Measurements from ENCODE around the gene DOCK2.

DOCK2 gene

GRCh38 chr5:169770109-169770508, 133.0 kb downstream of the DOCK2 start:
- H3K4me1 ChIP-seq (ENCODE audit: low read length): no peaks in the 10 kb centered on the region
- no peak overlapping the region for H3K4me3 ChIP-seq (ENCODE audit: low read length)
- H3K79me2 ChIP-seq (ENCODE audit: low read length): no peaks in the 10 kb centered on the region
- no peaks in the 10 kb centered on the region for H3K36me3 ChIP-seq (replicated peaks; ENCODE audit: insufficient read depth, low read length)
- H3K9me2 ChIP-seq (replicated peaks; ENCODE audit: insufficient read depth, low read length): no peaks in the 10 kb centered on the region
- no peak for DNase-seq
- H3K27ac ChIP-seq (ENCODE audit: low read length): no peak overlapping the region
- TF ChIP-seq EZH2phosphoT487 (IDR thresholded peaks at IDR 0.05; ENCODE audit: low read length) (no peak), EZH2 (optimal IDR thresholded peaks at IDR 0.05; ENCODE audit: low read depth, low read length) (no peak)
- no peak overlapping the region for H3K4me2 ChIP-seq (ENCODE audit: low read depth, low read length)
- no peaks in the 10 kb centered on the region for H4K20me1 ChIP-seq (ENCODE audit: insufficient read depth, low read length)
- no peaks in the 10 kb centered on the region for H3K27me3 ChIP-seq (replicated peaks; ENCODE audit: insufficient read depth, low read length)
- no peak overlapping the region for H3K9ac ChIP-seq (ENCODE audit: low read length)
- H2AFZ ChIP-seq (ENCODE audit: low read length): no peak overlapping the region
- no peaks in the 10 kb centered on the region for H3F3A ChIP-seq (ENCODE audit: insufficient read depth, low read length)
- no peaks in the 10 kb centered on the region for H3K9me3 ChIP-seq (replicated peaks; ENCODE audit: insufficient read depth, low read length)

- no peaks in the 10 kb centered on the region for H3K9me2 ChIP-seq (replicated peaks; ENCODE audit: insufficient read depth, low read length)
- no peak for DNase-seq
- H2AFZ ChIP-seq (ENCODE audit: low read length): no peak overlapping the region
- no peak overlapping the region for H3K4me2 ChIP-seq (ENCODE audit: low read depth, low read length)
- H3K79me2 ChIP-seq (ENCODE audit: low read length): no peaks in the 10 kb centered on the region
- no peaks in the 10 kb centered on the region for H3K27me3 ChIP-seq (replicated peaks; ENCODE audit: insufficient read depth, low read length)
- no peaks in the 10 kb centered on the region for H3K9me3 ChIP-seq (replicated peaks; ENCODE audit: insufficient read depth, low read length)
- H3K27ac ChIP-seq (ENCODE audit: low read length): no peak overlapping the region
- H3F3A ChIP-seq (ENCODE audit: insufficient read depth, low read length): no peaks in the 10 kb centered on the region
- H4K20me1 ChIP-seq (ENCODE audit: insufficient read depth, low read length): no peaks in the 10 kb centered on the region
- no peaks in the 10 kb centered on the region for H3K36me3 ChIP-seq (replicated peaks; ENCODE audit: insufficient read depth, low read length)
- no peaks in the 10 kb centered on the region for H3K4me1 ChIP-seq (ENCODE audit: low read length)
- no peak for TF ChIP-seq EZH2phosphoT487 (IDR thresholded peaks at IDR 0.05; ENCODE audit: low read length)
- no peak for TF ChIP-seq EZH2 (optimal IDR thresholded peaks at IDR 0.05; ENCODE audit: low read depth, low read length)
- TF ChIP-seq CTCF (IDR thresholded peaks at IDR 0.05; ENCODE audit: low read length): no peak
- H3K4me3 ChIP-seq (ENCODE audit: low read length): no peak overlapping the region
- H3K9ac ChIP-seq (ENCODE audit: low read length): no peak overlapping the region
Observed at GRCh38 chr5:169772256-169772655, 135.2 kb downstream of the DOCK2 start.

- Histone ChIP-seq H3K27ac (ENCODE audit: low read length) (no peak overlapping the region), H2AFZ (ENCODE audit: low read length) (no peak overlapping the region), H3K4me3 (ENCODE audit: low read length) (no peak overlapping the region), H3K9ac (ENCODE audit: low read length) (no peak overlapping the region), H3K79me2 (ENCODE audit: low read length) (no peaks in the 10 kb centered on the region), H3K36me3 (replicated peaks; ENCODE audit: insufficient read depth, low read length) (no peaks in the 10 kb centered on the region), H3K4me1 (ENCODE audit: low read length) (no peaks in the 10 kb centered on the region), H4K20me1 (ENCODE audit: insufficient read depth, low read length) (no peaks in the 10 kb centered on the region), H3K27me3 (replicated peaks; ENCODE audit: insufficient read depth, low read length) (no peaks in the 10 kb centered on the region), H3F3A (ENCODE audit: insufficient read depth, low read length) (no peaks in the 10 kb centered on the region), H3K4me2 (ENCODE audit: low read depth, low read length) (no peak overlapping the region), H3K9me3 (replicated peaks; ENCODE audit: insufficient read depth, low read length) (no peaks in the 10 kb centered on the region), H3K9me2 (replicated peaks; ENCODE audit: insufficient read depth, low read length) (no peaks in the 10 kb centered on the region)
- TF ChIP-seq EZH2phosphoT487 (IDR thresholded peaks at IDR 0.05; ENCODE audit: low read length) (no peak), EZH2 (optimal IDR thresholded peaks at IDR 0.05; ENCODE audit: low read depth, low read length) (no peak), CTCF (IDR thresholded peaks at IDR 0.05; ENCODE audit: low read length) (no peak)
- DNase-seq: no peak
Observed at GRCh38 chr5:169772688-169773087, 135.6 kb downstream of the DOCK2 start.

- Histone ChIP-seq H4K20me1 (ENCODE audit: insufficient read depth, low read length) (no peaks in the 10 kb centered on the region), H3K9me3 (replicated peaks; ENCODE audit: insufficient read depth, low read length) (no peaks in the 10 kb centered on the region), H3K4me1 (ENCODE audit: low read length) (no peaks in the 10 kb centered on the region), H3K27ac (ENCODE audit: low read length) (no peak overlapping the region), H3K4me2 (ENCODE audit: low read depth, low read length) (no peak overlapping the region), H3K36me3 (replicated peaks; ENCODE audit: insufficient read depth, low read length) (no peaks in the 10 kb centered on the region; the same call in 1 of the 2 replicates), H3K4me3 (ENCODE audit: low read length) (no peak overlapping the region), H2AFZ (ENCODE audit: low read length) (no peak overlapping the region), H3K9ac (ENCODE audit: low read length) (no peak overlapping the region), H3K9me2 (replicated peaks; ENCODE audit: insufficient read depth, low read length) (no peaks in the 10 kb centered on the region), H3K27me3 (replicated peaks; ENCODE audit: insufficient read depth, low read length) (no peaks in the 10 kb centered on the region), H3F3A (ENCODE audit: insufficient read depth, low read length) (no peaks in the 10 kb centered on the region), H3K79me2 (ENCODE audit: low read length) (no peaks in the 10 kb centered on the region)
- TF ChIP-seq EZH2phosphoT487 (IDR thresholded peaks at IDR 0.05; ENCODE audit: low read length) (no peak), EZH2 (optimal IDR thresholded peaks at IDR 0.05; ENCODE audit: low read depth, low read length) (no peak), CTCF (IDR thresholded peaks at IDR 0.05; ENCODE audit: low read length) (no peak)
- no peak for DNase-seq
Observed at GRCh38 chr5:169777159-169777558, 140.1 kb downstream of the DOCK2 start.

Data from MM.1S (cell line).